SK-N-SH (cell line): Measurements from ENCODE around the gene NYNRIN. TPM values are rescaled to one million over a fixed set of nuclear protein-coding genes. Genes with fewer than 3 reads are reported as not detected.

Experiments
- CTCF ChIA-PET: fragments of 300-600, 350-600 bp; formaldehyde crosslinking; extraction: SDS; loops from one replicate; lab custom pipeline; 2021; lab: Yijun Ruan, JAX
- POLR2A ChIA-PET: fragments of 350-600 bp; sonication (Branson Sonifier 250); formaldehyde crosslinking; extraction: SDS; loops from one replicate; lab custom pipeline; 2020; ENCODE audit warnings: antibody characterized with exemption, inconsistent platforms; lab: Yijun Ruan, JAX
- DNase-seq: peaks from one replicate; pipeline ENCODE4 v3.0.0; 2012
- H2AFZ ChIP-seq: fragments of 200-600 bp; sonication (generic); 2 replicates; pipeline ENCODE4 v1.8.1; 2016; ENCODE audit warnings: antibody characterized with exemption, mild to moderate bottlenecking, low read depth
- H3F3A ChIP-seq: fragments of 200-600 bp; sonication (generic); replicated peaks from 2 replicates; pipeline ENCODE3; 2016; ENCODE audit warnings: antibody characterized with exemption, mild to moderate bottlenecking; ENCODE audit not compliant: insufficient read depth
- H3K27ac ChIP-seq, 2 experiments: fragments of 200-500 bp in 1 of 2; fragments of 200-600 bp in 1 of 2; sonication (Bioruptor generic) in 1 of 2; sonication (generic), shearing (Covaris generic) in 1 of 2; 2 replicates each; pipeline versions ENCODE4 v1.5.1 to v1.6.1; 2014 to 2016; ENCODE audit warnings: low read depth in 2 of 2, inconsistent platforms in 1 of 2, low read length in 1 of 2, mild to moderate bottlenecking in 1 of 2, mixed read lengths in 1 of 2
- H3K27me3 ChIP-seq: fragments of 200-600 bp; sonication (generic), shearing (Covaris generic); 2 replicates; pipeline ENCODE4 v1.6.1; 2016; ENCODE audit warnings: mixed run types; ENCODE audit not compliant: insufficient read depth
- H3K36me3 ChIP-seq, 2 experiments: fragments of 200-500 bp in 1 of 2; fragments of 200-600 bp in 1 of 2; sonication (Bioruptor generic) in 1 of 2; sonication (generic) in 1 of 2; replicated peaks in 1 of 2; 2 replicates each; pipeline versions ENCODE3 to v1.5.1; 2014 to 2016; ENCODE audit warnings: low read length in 1 of 2, mild to moderate bottlenecking in 1 of 2; ENCODE audit not compliant: insufficient read depth in 2 of 2, control insufficient read depth in 1 of 2
- H3K4me1 ChIP-seq, 2 experiments: fragments of 200-500 bp in 1 of 2; fragments of 200-600 bp in 1 of 2; sonication (Bioruptor generic) in 1 of 2; sonication (generic), shearing (Covaris generic) in 1 of 2; 2 replicates each; pipeline versions ENCODE4 v1.5.1 to v1.6.1; 2014 to 2016; ENCODE audit warnings: low read depth in 1 of 2, low read length in 1 of 2, mixed run types in 1 of 2; ENCODE audit not compliant: insufficient read depth in 2 of 2, control insufficient read depth in 1 of 2
- H3K4me2 ChIP-seq: fragments of 200-600 bp; sonication (generic), shearing (Covaris generic); 2 replicates; pipeline ENCODE4 v1.6.1; 2017; ENCODE audit warnings: mixed run types
- H3K4me3 ChIP-seq, 2 experiments: fragments of 200-500 bp in 1 of 2; fragments of 200-600 bp in 1 of 2; sonication (Bioruptor generic) in 1 of 2; sonication (generic), shearing (Covaris generic) in 1 of 2; 2 replicates each; pipeline versions ENCODE4 v1.5.1 to v1.8.1; 2014 to 2016; ENCODE audit warnings: low read depth in 2 of 2, inconsistent platforms in 1 of 2, low read length in 1 of 2, mild to moderate bottlenecking in 1 of 2, mixed read lengths in 1 of 2, moderate library complexity in 1 of 2
- H3K79me2 ChIP-seq: fragments of 200-600 bp; sonication (generic); 2 replicates; pipeline ENCODE4 v1.8.1; 2017; ENCODE audit warnings: mild to moderate bottlenecking; ENCODE audit not compliant: insufficient read depth
- H3K9ac ChIP-seq: fragments of 200-600 bp; sonication (generic); 2 replicates; pipeline ENCODE4 v1.6.1; 2017; ENCODE audit warnings: mixed run types
- H3K9me2 ChIP-seq: fragments of 200-600 bp; sonication (generic); 2 replicates; pipeline ENCODE4 v1.6.1; 2017; ENCODE audit warnings: mixed run types
- H3K9me3 ChIP-seq: fragments of 200-600 bp; sonication (generic); 2 replicates; pipeline ENCODE4 v1.6.1; 2017; ENCODE audit warnings: mixed run types, mild to moderate bottlenecking, moderate library complexity
- H4K20me1 ChIP-seq: fragments of 200-600 bp; sonication (generic); 2 replicates; pipeline ENCODE4 v1.6.1; 2017; ENCODE audit warnings: mild to moderate bottlenecking, mixed run types; ENCODE audit not compliant: insufficient read depth
- EP300 ChIP-seq, 2 experiments: IDR thresholded peaks; 2 replicates each; pipeline versions ENCODE4 v1.4.0 to v1.6.1; 2012; ENCODE audit warnings: borderline replicate concordance in 1 of 2, low read depth in 1 of 2, low read length in 1 of 2
- FOSL2 ChIP-seq: IDR thresholded peaks from 2 replicates; pipeline ENCODE4 v1.4.0; 2012; ENCODE audit warnings: low read depth, mild to moderate bottlenecking, moderate library complexity, borderline replicate concordance
- FOXJ3 ChIP-seq: sonication (generic); formaldehyde crosslinking; IDR thresholded peaks from 2 replicates; pipeline ENCODE4 v1.5.1; 2020; ENCODE audit warnings: mild to moderate bottlenecking, missing genetic modification reagents
- IRF3 ChIP-seq: fragments of 150-350 bp; IDR thresholded peaks from 2 replicates; pipeline ENCODE4 v1.6.1; 2016; ENCODE audit warnings: mild to moderate bottlenecking, low read depth, low read length
- JUND ChIP-seq: IDR thresholded peaks from 2 replicates; pipeline ENCODE4 v1.4.0; 2012
- NFIC ChIP-seq: IDR thresholded peaks from 2 replicates; pipeline ENCODE4 v1.4.0; 2012; ENCODE audit warnings: borderline replicate concordance
- NRF1 ChIP-seq: IDR thresholded peaks from 2 replicates; pipeline ENCODE4 v1.6.1; 2012; ENCODE audit warnings: low read depth, mild to moderate bottlenecking, low read length
- POLR2AphosphoS5 ChIP-seq: IDR thresholded peaks from 2 replicates; pipeline ENCODE4 v1.6.1; 2012; ENCODE audit warnings: low read depth, low read length
- RAD21 ChIP-seq: IDR thresholded peaks from 2 replicates; pipeline ENCODE4 v1.6.1; 2012; ENCODE audit warnings: mild to moderate bottlenecking, low read length
- RCOR1 ChIP-seq: fragments of 150-350 bp; IDR thresholded peaks from 2 replicates; pipeline ENCODE4 v1.6.1; 2017; ENCODE audit warnings: antibody characterized with exemption, low read length
- RXRA ChIP-seq: IDR thresholded peaks from 2 replicates; pipeline ENCODE4 v1.4.0; 2012; ENCODE audit warnings: low read depth, mild to moderate bottlenecking, borderline replicate concordance
- SMC3 ChIP-seq: IDR thresholded peaks from 2 replicates; pipeline ENCODE4 v1.6.1; 2012; ENCODE audit warnings: low read depth, low read length, improper control_type of control experiment
- TEAD4 ChIP-seq: IDR thresholded peaks from 2 replicates; pipeline ENCODE4 v1.4.0; 2012; ENCODE audit warnings: mild to moderate bottlenecking, borderline replicate concordance; ENCODE audit not compliant: insufficient read depth
- ZBTB33 ChIP-seq: IDR thresholded peaks from 2 replicates; pipeline ENCODE4 v1.4.0; 2012; ENCODE audit warnings: low read depth, borderline replicate concordance
- WGBS: methylation state at CpG from one replicate; pipeline ENCODE4 v1.1.6; 2017; ENCODE audit warnings: low lambda C conversion rate; 5-methylcytosine and 5-hydroxymethylcytosine counted together
- polyA plus RNA-seq, 3 experiments: library from polyadenylated mRNA; depleted of rRNA; stranded (reverse); fragments of >200 nt; gene quantifications; 2 replicates each; pipeline ENCODE4 v1.2.3, GENCODE V29; 2012
- TF ChIP-seq, protein P1 (sequence below): IDR thresholded peaks from 2 replicates; pipeline ENCODE4; 2012

Gene NYNRIN
- polyA plus RNA-seq, 1 of the 3 experiments (the other 2 are of a cell fraction) = 4.8 TPM

DNA sequence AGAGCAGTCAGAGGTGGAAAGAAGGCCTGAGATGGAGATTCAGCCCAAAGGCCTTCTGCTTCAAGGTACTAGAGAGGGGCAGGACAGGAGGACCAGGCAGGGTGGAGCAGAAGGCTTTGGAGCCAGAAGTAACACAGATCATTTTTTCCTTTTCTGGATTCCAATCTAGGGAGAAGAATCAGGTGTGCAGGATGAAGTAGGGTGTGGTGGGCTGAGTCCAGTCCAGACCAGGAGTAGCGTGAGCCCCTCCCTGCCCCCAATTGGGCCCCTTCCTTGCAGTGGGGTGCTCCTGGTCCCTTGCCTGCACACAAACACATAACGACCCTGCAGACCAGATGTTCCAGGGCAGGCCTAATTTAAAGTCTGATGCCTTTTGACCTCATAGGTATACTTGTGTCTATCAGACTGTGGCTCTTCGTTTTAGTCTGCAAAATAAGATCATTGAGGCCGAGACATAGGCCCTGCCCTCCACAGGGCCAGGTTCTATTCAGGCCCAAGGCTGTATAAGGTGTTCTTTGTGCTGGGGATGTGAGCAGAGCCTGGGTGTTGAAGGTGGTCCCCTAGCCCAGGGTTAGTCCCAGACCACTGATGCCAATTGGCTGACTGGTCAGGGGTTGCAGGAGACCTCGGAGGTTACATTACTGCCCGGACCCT, 1.0 kb upstream of the NYNRIN start:
- Histone ChIP-seq H3K4me3 (no peak overlapping the region; a peak in 1 of 4 replicates), H3K36me3 (no peaks in the 10 kb centered on the region), H3K27me3 (no peaks in the 10 kb centered on the region), H3K4me2 (0 out of 2 replicates have a peak overlapping the region, but pooled peaks have one; percentile 86), H3K79me2 (no peaks in the 10 kb centered on the region), H4K20me1 (no peaks in the 10 kb centered on the region), H3K27ac (peak overlapping the region in 1 of 2 experiments; percentile 39; a peak in 1 of 4 replicates), H3K9ac (no peak overlapping the region), H3K9me2 (no peaks in the 10 kb centered on the region), H3K9me3 (no peaks in the 10 kb centered on the region), H2AFZ (no peak overlapping the region), H3F3A (peaks cover 8% of the 10 kb centered on the region), H3K4me1 (peaks cover 0 to 32% of the 10 kb centered on the region in 2 experiments; a peak in 1 of 4 replicates)
- WGBS = 98% methylated on average over 6 of the region's 6 CpGs
- POLR2A ChIA-PET = interaction anchor here (1.2 kb wide), 1 partner anchor 29 kb away, joined by 7 read pairs; no protein-coding TSS in a partner anchor
- TF ChIP-seq NRF1 (no peak), FOXJ3 (no peak), ZBTB33 (no peak), IRF3 (no peak)
- no peak for DNase-seq
- CTCF ChIA-PET = interaction anchor here (0.6 to 5.6 kb wide), 7 partner anchors 15 to 64 kb away, joined by 3 to 35 read pairs (median 11); partner anchors contain the start of gene ADCY4

- ChIA-PET POLR2A (interaction anchor here (0.6 to 1.2 kb wide), 3 partner anchors 30 to 33 kb away, joined by 3 to 7 read pairs (median 5); partner anchors contain the start of gene KHNYN), CTCF (interaction anchor here (0.6 to 5.6 kb wide), 8 partner anchors 14 to 65 kb away, joined by 3 to 35 read pairs (median 8); no protein-coding TSS in a partner anchor)
- Histone ChIP-seq H2AFZ (0 out of 2 replicates have a peak overlapping the region, but pooled peaks have one; percentile 35), H3K4me1 (peaks cover 0 to 32% of the 10 kb centered on the region in 2 experiments; a peak in 1 of 4 replicates), H3K9me3 (no peaks in the 10 kb centered on the region), H3K9ac (no peak overlapping the region), H3K36me3 (no peaks in the 10 kb centered on the region), H3K27ac (peak overlapping the region in 1 of 2 experiments; percentile 39; a peak in 1 of 4 replicates), H4K20me1 (no peaks in the 10 kb centered on the region), H3F3A (peaks cover 12% of the 10 kb centered on the region), H3K9me2 (no peaks in the 10 kb centered on the region), H3K79me2 (no peaks in the 10 kb centered on the region), H3K4me2 (0 out of 2 replicates have a peak overlapping the region, but pooled peaks have one; percentile 86), H3K27me3 (no peaks in the 10 kb centered on the region), H3K4me3 (peak overlapping the region in 1 of 2 experiments; percentile 66; a peak in 1 of 4 replicates)
- peak; percentile 73 for DNase-seq
- 52% methylated on average over 7 of the region's 7 CpGs for WGBS
- TF ChIP-seq, protein P1, sequence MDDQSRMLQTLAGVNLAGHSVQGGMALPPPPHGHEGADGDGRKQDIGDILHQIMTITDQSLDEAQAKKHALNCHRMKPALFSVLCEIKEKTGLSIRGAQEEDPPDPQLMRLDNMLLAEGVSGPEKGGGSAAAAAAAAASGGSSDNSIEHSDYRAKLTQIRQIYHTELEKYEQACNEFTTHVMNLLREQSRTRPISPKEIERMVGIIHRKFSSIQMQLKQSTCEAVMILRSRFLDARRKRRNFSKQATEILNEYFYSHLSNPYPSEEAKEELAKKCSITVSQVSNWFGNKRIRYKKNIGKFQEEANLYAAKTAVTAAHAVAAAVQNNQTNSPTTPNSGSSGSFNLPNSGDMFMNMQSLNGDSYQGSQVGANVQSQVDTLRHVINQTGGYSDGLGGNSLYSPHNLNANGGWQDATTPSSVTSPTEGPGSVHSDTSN = no peak
- TF ChIP-seq RAD21 = no peak
- no peak for TF ChIP-seq RXRA
- no peak for TF ChIP-seq TEAD4
- no peak for TF ChIP-seq NFIC
- no peak for TF ChIP-seq FOSL2
- TF ChIP-seq FOXJ3 = no peak
- no peak for TF ChIP-seq IRF3
- no peak for TF ChIP-seq POLR2AphosphoS5
- no peak for TF ChIP-seq EP300 (IDR thresholded peaks at IDR 0.05; ENCODE audit: borderline replicate concordance in 1 of 2, low read depth in 1 of 2, low read length in 1 of 2)
- TF ChIP-seq JUND = no peak
- TF ChIP-seq RCOR1 = no peak
- no peak for TF ChIP-seq SMC3
Measured at GRCh38 chr14:24398293-24398652, 530 bp upstream of the NYNRIN start.
